Measurements from ENCODE around the gene GHRL. TPM values are rescaled to one million over a fixed set of nuclear protein-coding genes. Genes with fewer than 3 reads are reported as not detected.

The GHRL gene
- total RNA-seq, 2 experiments from 2014 or later: 0.32 to 0.42 TPM

GRCh38 chr3:10289077-10289476 is 3.7 kb downstream of the GHRL start:
- H3K4me1 ChIP-seq (ENCODE audit: insufficient read depth, low read length, poor library complexity, severe bottlenecking): no peaks in the 10 kb centered on the region
- H3K9me2 ChIP-seq (ENCODE audit: insufficient read depth, low read length): no peaks in the 10 kb centered on the region
- H3K36me3 ChIP-seq (ENCODE audit: insufficient read depth, low read length): peaks cover 56% of the 10 kb centered on the region; the same call in 1 of the 2 replicates
- no peak overlapping the region for H2AFZ ChIP-seq (ENCODE audit: low read length)
- H3K4me3 ChIP-seq (ENCODE audit: low read depth, low read length, poor library complexity, severe bottlenecking): no peak overlapping the region
- TF ChIP-seq CTCF (conservative IDR thresholded peaks at IDR 0.05; ENCODE audit: low read length) (no peak), EZH2phosphoT487 (IDR thresholded peaks at IDR 0.05; ENCODE audit: borderline replicate concordance, low read depth, low read length) (no peak)
- H3K4me2 ChIP-seq (ENCODE audit: low read length): no peak overlapping the region
- no peak for DNase-seq (ENCODE audit: low spot score)
- H4K20me1 ChIP-seq (ENCODE audit: insufficient read depth, low read length): no peaks in the 10 kb centered on the region; the same call in 1 of the 2 replicates
- ChIA-PET POLR2A (interaction anchor here (0.6 kb wide), 3 partner anchors 93 to 348 kb away, joined by 3 to 4 read pairs (median 4); no protein-coding TSS in a partner anchor), CTCF (ENCODE audit: unreplicated experiment) (no interaction called here)
- intact Hi-C loops (cut with micrococcal nuclease; ENCODE audit: unreplicated experiment): no loop called here
- no peaks in the 10 kb centered on the region for H3K79me2 ChIP-seq (ENCODE audit: insufficient read depth, low read depth, low read length)
- BruUV-seq (replicated peaks): no TSS peak
- no peaks in the 10 kb centered on the region for H3K9me3 ChIP-seq (ENCODE audit: low read length)
- H3K27ac ChIP-seq (ENCODE audit: low read depth, low read length, poor library complexity, severe bottlenecking): no peak overlapping the region

- Histone ChIP-seq H3K36me3 (ENCODE audit: insufficient read depth, low read length) (peaks cover 58% of the 10 kb centered on the region; the same call in 1 of the 2 replicates), H2AFZ (ENCODE audit: low read length) (no peak overlapping the region), H3K27ac (ENCODE audit: low read depth, low read length, poor library complexity, severe bottlenecking) (no peak overlapping the region), H4K20me1 (ENCODE audit: insufficient read depth, low read length) (no peaks in the 10 kb centered on the region; the same call in 1 of the 2 replicates), H3K9me3 (ENCODE audit: low read length) (no peaks in the 10 kb centered on the region), H3K79me2 (ENCODE audit: insufficient read depth, low read depth, low read length) (no peaks in the 10 kb centered on the region), H3K4me3 (ENCODE audit: low read depth, low read length, poor library complexity, severe bottlenecking) (no peak overlapping the region), H3K4me2 (ENCODE audit: low read length) (no peak overlapping the region), H3K4me1 (ENCODE audit: insufficient read depth, low read length, poor library complexity, severe bottlenecking) (no peaks in the 10 kb centered on the region), H3K9me2 (ENCODE audit: insufficient read depth, low read length) (no peaks in the 10 kb centered on the region)
- DNase-seq (ENCODE audit: low spot score): no peak
- intact Hi-C loops (cut with micrococcal nuclease; ENCODE audit: unreplicated experiment): no loop called here
- ChIA-PET POLR2A (interaction anchor here (0.6 kb wide), 1 partner anchor 93 kb away, joined by 4 read pairs; no protein-coding TSS in a partner anchor), CTCF (ENCODE audit: unreplicated experiment) (no interaction called here)
- TF ChIP-seq EZH2phosphoT487 (IDR thresholded peaks at IDR 0.05; ENCODE audit: borderline replicate concordance, low read depth, low read length): no peak
- no peak for TF ChIP-seq CTCF (conservative IDR thresholded peaks at IDR 0.05; ENCODE audit: low read length)
- no TSS peak for BruUV-seq (replicated peaks)
These were observed 4.2 kb downstream of the GHRL start for GRCh38 chr3:10288575-10288960.

GRCh38 chr3:10287936-10288574 is 4.7 kb downstream of the GHRL start:
- Histone ChIP-seq H3K9me2 (ENCODE audit: insufficient read depth, low read length) (no peaks in the 10 kb centered on the region), H4K20me1 (ENCODE audit: insufficient read depth, low read length) (no peaks in the 10 kb centered on the region; the same call in 1 of the 2 replicates), H3K27ac (ENCODE audit: low read depth, low read length, poor library complexity, severe bottlenecking) (no peak overlapping the region), H3K4me3 (ENCODE audit: low read depth, low read length, poor library complexity, severe bottlenecking) (no peak overlapping the region), H3K79me2 (ENCODE audit: insufficient read depth, low read depth, low read length) (no peaks in the 10 kb centered on the region), H3K4me1 (ENCODE audit: insufficient read depth, low read length, poor library complexity, severe bottlenecking) (no peaks in the 10 kb centered on the region), H3K36me3 (ENCODE audit: insufficient read depth, low read length) (peaks cover 58% of the 10 kb centered on the region; the same call in 1 of the 2 replicates), H2AFZ (ENCODE audit: low read length) (no peak overlapping the region), H3K9me3 (ENCODE audit: low read length) (no peaks in the 10 kb centered on the region), H3K4me2 (ENCODE audit: low read length) (no peak overlapping the region)
- TF ChIP-seq EZH2phosphoT487 (IDR thresholded peaks at IDR 0.05; ENCODE audit: borderline replicate concordance, low read depth, low read length) (no peak), CTCF (conservative IDR thresholded peaks at IDR 0.05; ENCODE audit: low read length) (no peak)
- no TSS peak for BruUV-seq (replicated peaks)
- ChIA-PET CTCF (ENCODE audit: unreplicated experiment) (no interaction called here), POLR2A (no interaction called here)
- no peak for DNase-seq (ENCODE audit: low spot score)
- intact Hi-C loops (cut with micrococcal nuclease; ENCODE audit: unreplicated experiment): no loop called here
